Mucosa of rectum (tissue), 2 donors: ENCODE measurements around the gene CYRIA.
A peak's percentile ranks its signal among the peaks of the same experiment; 100 is the strongest.

Source experiments
- H3K27ac ChIP-seq, 2 donors: one replicate each; pipeline ENCODE4 v1.7.0; 2013; ENCODE audit warnings: inconsistent platforms in 2 of 2, low read depth in 2 of 2, low read length in 2 of 2
- H3K27me3 ChIP-seq, 2 donors: one replicate each; pipeline ENCODE4 v1.7.0; 2013; ENCODE audit warnings: low read length in 2 of 2; ENCODE audit not compliant: control insufficient read depth in 2 of 2, insufficient read depth in 2 of 2
- H3K36me3 ChIP-seq, 2 donors: one replicate each; pipeline ENCODE4 v1.7.0; 2013; ENCODE audit warnings: low read length in 2 of 2; ENCODE audit not compliant: control insufficient read depth in 2 of 2, insufficient read depth in 2 of 2
- H3K4me1 ChIP-seq, 2 donors: one replicate each; pipeline ENCODE4 v1.7.0; 2013; ENCODE audit warnings: low read length in 2 of 2, mild to moderate bottlenecking in 1 of 2; ENCODE audit not compliant: control insufficient read depth in 2 of 2, insufficient read depth in 2 of 2
- H3K4me3 ChIP-seq, 2 donors: one replicate each; pipeline ENCODE4 v1.7.0; 2013; ENCODE audit warnings: low read length in 2 of 2
- H3K9ac ChIP-seq, 2 donors: one replicate each; pipeline ENCODE4 v1.7.0; 2013; ENCODE audit warnings: low read length in 2 of 2, low read depth in 1 of 2, mild to moderate bottlenecking in 1 of 2
- H3K9me3 ChIP-seq, 2 donors: one replicate each; pipeline ENCODE4 v1.7.0; 2013; ENCODE audit warnings: low read length in 2 of 2; ENCODE audit not compliant: control insufficient read depth in 2 of 2
- donor health status: healthy.
- donor health status: Normal muscosa, but diverticular disease.

CYRIA gene

DNA sequence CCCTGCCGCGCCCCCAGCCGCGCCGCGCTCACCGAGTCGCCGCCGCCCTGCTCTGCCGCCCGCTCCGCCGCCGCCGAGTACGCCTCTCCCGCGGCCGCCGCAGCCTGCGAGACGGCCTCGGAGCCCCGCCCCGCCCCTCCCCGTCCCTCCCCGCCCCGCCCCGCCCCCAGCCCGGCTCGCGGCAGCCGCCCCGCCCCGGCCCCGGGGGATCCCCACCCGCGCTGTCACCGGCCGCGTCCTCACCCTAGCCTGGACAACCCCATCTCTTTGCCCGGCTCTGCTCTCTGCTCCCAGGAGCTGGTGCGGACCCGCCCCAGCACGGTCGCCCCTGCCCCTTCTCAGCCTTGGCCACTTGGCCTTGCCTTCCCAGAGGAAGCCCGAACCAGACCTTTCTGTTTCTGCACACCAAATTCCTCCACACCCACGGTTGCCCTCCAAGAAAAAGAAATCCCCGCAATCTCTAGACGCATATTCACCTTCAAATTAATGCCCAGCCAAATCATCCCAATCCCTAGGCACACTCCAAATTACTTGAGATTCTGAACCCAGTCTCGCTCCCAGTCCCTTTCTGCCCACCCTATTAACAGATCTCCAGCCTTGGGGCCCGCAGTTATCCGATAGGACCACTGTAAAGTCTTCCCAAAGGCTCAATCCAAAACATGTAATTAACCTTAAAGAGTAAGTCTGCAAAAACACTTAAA lies at the start of gene CYRIA:
Gene CYRIA (minus strand): TSS at position 87 of the 701 bp plus-strand sequence. CDS start 77,715 bp downstream, outside the sequence.
- no peaks in the 10 kb centered on the region for H3K9me3 ChIP-seq
- peak within 1 kb of the TSS; percentile 41 to 68 for H3K9ac ChIP-seq
- no peaks in the 10 kb centered on the region for H3K36me3 ChIP-seq
- H3K27ac ChIP-seq, result peak within 1 kb of the TSS; percentile 46 to 71
- peaks cover 0 to 12% of the 10 kb centered on the region in 2 donors for H3K27me3 ChIP-seq
- H3K4me3 ChIP-seq, result peak within 1 kb of the TSS; percentile 73 to 78
- peaks cover 7 to 10% of the 10 kb centered on the region in 2 donors for H3K4me1 ChIP-seq

DNA sequence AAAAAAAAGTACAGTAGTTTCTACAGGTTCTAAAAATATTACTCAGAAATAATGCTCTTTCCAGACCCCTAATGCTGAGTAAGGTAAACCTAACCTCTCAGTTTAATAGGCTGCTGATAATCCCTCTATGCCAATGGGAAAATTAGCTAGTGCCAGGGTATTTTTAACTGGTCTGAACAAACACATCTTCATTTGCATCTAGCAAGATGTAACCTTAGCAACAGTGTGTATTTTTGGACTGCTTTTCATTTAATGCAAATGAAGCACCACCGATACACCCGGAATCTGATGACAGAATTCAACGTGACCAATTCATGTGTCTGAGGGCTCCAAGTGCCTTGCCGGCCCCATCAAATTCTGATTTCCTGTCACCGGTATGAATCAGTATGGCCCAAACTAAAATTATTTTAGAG lies 47.4 kb upstream of the CYRIA start:
- no peak overlapping the region for H3K4me3 ChIP-seq
- no peaks in the 10 kb centered on the region for H3K9me3 ChIP-seq
- H3K36me3 ChIP-seq, result no peaks in the 10 kb centered on the region
- H3K4me1 ChIP-seq, result no peaks in the 10 kb centered on the region
- no peaks in the 10 kb centered on the region for H3K27me3 ChIP-seq
- no peak overlapping the region for H3K27ac ChIP-seq
- no peak overlapping the region for H3K9ac ChIP-seq

DNA sequence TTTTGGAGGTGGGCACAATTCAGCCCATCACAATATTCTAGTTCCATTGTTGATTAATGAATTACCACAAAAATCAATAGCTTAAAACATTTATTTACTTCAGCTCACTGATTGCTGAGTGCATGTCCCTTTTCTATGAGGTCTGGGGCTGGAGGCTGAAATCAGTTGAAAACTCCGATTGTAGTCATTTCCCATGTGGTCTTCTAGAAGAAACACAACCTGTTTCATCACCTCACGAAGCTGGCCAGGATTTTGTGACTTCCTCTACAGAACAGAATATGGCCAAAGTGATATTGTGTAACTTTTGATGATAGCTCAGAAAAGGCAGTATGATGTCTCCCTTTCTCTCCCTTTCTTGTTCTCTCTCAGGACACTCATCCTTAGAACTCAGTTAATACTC lies 44.1 kb upstream of the CYRIA start:
- Histone ChIP-seq H3K9me3 (no peaks in the 10 kb centered on the region), H3K4me3 (no peak overlapping the region), H3K27me3 (no peaks in the 10 kb centered on the region), H3K9ac (no peak overlapping the region), H3K27ac (no peak overlapping the region), H3K36me3 (no peaks in the 10 kb centered on the region), H3K4me1 (no peaks in the 10 kb centered on the region)

DNA sequence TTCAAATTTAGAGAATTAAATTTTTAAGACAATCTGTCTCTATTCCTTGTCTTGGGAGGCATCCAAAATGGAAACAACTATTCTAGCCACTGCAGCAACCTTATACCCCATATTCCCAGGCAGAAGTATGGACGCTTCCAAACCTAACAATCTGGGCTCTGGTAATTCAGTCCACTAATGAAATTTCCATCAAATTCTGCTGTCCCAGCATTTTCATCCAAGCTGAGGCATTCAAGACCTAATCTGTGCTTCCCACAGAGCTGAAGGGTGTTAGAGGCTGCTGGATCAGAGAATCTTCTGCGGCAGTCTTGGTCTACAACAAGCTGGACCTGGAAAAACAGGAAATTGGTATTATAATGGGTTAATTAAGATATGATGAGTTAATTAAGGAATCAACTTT lies 42.5 kb upstream of the CYRIA start:
- Histone ChIP-seq H3K36me3 (no peaks in the 10 kb centered on the region), H3K9ac (no peak overlapping the region), H3K27me3 (no peaks in the 10 kb centered on the region), H3K4me1 (no peaks in the 10 kb centered on the region), H3K9me3 (no peaks in the 10 kb centered on the region), H3K4me3 (no peak overlapping the region), H3K27ac (no peak overlapping the region)

DNA sequence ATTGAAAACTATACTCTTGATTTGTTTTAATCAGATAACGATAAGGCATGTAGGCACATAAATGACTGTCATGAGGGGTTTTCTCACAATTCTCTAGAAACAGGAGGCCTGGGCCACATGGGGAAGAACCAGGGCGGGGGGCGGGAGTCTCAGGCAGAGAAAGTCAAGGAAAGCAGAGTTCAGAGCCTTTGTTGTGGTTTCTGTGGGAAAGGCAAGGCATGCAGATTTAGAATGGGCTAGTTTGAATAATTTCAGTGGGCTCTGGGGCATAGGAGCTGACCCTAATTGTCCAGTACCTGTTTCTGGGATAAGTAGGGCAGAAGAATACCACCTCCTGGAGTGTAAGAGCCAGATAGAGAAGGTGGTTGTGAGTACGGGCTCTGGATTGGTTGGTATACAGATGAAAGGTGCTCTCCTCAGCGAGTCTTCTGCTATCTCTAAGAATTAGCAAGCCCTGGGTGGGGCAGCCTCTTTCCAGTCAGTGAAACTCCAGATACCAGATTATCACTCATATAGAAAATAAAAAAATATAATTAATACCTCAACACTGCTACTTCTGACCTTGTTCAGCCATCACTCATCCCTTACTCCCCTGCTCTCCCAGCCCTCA lies 41.5 kb upstream of the CYRIA start:
- H3K27ac ChIP-seq, result no peak overlapping the region

DNA sequence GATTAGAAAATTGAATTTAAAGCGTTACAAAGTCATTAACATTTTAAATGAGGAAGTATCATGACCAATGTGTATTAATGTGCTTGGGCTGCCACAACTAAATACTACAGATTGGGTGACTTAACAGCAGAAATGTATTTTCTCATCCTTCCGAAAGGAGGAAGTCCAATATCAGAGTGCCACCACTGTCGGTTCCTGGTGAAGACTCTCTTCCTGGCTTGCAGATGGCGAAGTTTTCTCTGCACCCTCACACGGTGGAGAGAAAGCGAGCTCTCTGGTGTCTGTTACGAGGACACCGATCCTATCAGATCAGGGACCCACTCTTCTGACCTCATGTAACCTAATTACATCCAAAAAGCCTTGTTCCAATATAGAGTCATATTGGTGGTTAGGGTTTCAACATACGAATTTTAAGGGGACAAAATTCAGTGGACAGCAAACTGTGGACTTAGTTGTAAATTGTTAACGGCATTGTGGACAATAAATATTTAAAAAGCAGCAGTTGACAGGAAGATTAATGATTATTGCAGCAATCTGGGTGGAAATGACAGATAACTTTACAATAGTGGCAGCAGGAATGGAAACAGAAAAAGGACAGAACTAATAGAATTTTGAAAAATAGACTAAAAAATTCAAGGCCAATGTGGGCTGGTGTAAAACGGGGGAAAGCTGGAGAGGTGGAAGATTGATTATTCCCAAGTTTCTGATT lies 35.1 kb upstream of the CYRIA start:
- no peaks in the 10 kb centered on the region for H3K9me3 ChIP-seq
- H3K4me3 ChIP-seq, result no peak overlapping the region
- H3K27ac ChIP-seq, result no peak overlapping the region

More for the DNA sequence above, 41.5 kb upstream of the CYRIA start:
- Histone ChIP-seq H3K9ac (no peak overlapping the region), H3K36me3 (no peaks in the 10 kb centered on the region), H3K9me3 (no peaks in the 10 kb centered on the region), H3K27me3 (no peaks in the 10 kb centered on the region), H3K4me3 (no peak overlapping the region), H3K4me1 (no peaks in the 10 kb centered on the region)

DNA sequence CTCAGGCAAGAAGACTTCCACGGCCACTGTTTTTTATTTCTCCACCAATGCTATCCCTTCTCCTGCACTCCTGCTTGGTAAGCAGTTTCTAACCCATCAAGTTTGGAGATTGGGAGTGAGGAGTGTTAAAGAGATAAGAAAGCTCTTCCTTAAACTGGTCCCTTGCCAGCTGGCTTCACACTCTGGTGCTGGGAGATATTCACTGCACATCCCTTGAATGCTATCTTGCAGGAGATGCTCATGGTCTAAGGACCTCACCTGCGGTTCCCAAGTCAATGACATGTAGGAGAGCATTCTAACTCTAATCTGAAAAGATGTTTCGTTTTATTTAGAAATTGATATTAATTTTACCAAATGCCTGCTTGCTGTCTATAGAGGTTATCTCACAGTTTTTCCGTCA lies 28.2 kb upstream of the CYRIA start:
- no peaks in the 10 kb centered on the region for H3K36me3 ChIP-seq
- H3K27ac ChIP-seq, result no peak overlapping the region
- no peak overlapping the region for H3K4me3 ChIP-seq
- H3K9me3 ChIP-seq, result no peaks in the 10 kb centered on the region
- H3K27me3 ChIP-seq, result no peaks in the 10 kb centered on the region
- H3K4me1 ChIP-seq, result no peaks in the 10 kb centered on the region
- H3K9ac ChIP-seq, result no peak overlapping the region

More for the DNA sequence above, 35.1 kb upstream of the CYRIA start:
- Histone ChIP-seq H3K4me1 (no peaks in the 10 kb centered on the region), H3K27me3 (no peaks in the 10 kb centered on the region), H3K36me3 (no peaks in the 10 kb centered on the region), H3K9ac (no peak overlapping the region)

DNA sequence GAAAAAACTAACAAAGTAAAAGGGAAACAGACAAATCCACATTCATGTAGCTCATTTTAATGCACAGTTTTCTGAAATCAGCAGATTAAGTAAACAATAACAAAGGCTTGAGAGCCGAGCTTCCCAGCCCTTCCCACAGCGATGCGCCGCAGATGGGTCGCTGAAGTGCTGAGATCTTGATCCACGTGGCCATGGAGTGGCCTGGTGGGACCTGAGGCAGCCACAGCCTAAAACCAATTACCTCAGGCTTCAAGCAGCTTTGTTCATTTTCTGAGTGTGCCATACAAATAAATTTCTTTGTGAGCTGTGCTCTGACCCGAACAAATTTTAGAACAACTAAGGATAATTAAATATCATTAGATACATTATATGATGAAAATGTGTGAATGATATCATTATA lies 25.6 kb upstream of the CYRIA start:
- H3K9me3 ChIP-seq, result no peaks in the 10 kb centered on the region
- no peak overlapping the region for H3K4me3 ChIP-seq
- H3K4me1 ChIP-seq, result no peaks in the 10 kb centered on the region
- no peak overlapping the region for H3K27ac ChIP-seq
- no peaks in the 10 kb centered on the region for H3K36me3 ChIP-seq
- H3K9ac ChIP-seq, result no peak overlapping the region
- H3K27me3 ChIP-seq, result no peaks in the 10 kb centered on the region

DNA sequence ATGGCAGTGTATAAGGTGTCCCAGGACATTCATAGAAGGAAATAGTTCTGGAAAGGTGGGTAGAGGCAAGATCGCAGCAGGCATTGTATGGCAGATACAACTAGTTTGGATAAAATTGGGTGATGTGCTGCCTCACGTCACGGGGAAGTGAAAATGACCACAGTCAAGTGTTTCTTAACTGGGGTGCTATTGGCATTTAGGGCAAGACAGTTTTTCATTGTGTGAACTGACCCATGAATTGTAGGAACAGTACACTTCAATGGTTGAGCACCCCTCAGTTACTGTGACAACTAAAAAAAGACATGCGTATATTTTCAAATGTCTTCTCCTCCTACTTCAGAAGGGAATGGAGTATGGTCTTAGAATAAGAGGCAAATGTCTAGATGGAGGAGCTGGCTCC lies 22.3 kb upstream of the CYRIA start:
- Histone ChIP-seq H3K27ac (no peak overlapping the region), H3K36me3 (no peaks in the 10 kb centered on the region), H3K27me3 (no peaks in the 10 kb centered on the region), H3K4me1 (no peaks in the 10 kb centered on the region), H3K4me3 (no peak overlapping the region), H3K9ac (no peak overlapping the region), H3K9me3 (no peaks in the 10 kb centered on the region)

DNA sequence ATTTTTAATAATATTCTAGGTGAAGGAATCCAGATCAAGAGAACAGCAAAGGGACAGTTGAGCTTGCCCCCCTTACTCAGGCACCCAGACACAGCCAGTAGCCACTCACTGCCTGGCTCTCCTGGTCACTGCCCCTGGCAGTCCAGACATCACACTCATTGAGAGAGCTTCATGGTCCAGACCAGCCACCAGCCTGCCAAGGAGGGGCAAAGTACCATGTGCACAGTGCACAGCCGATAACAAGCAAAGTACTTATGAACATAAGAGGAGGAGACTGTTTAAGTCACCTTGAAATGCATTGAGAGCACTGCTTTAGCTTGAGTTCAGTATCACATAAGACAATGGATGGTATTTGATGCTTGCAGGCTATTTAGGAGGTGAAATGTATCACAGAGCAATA lies 21.6 kb upstream of the CYRIA start:
- no peaks in the 10 kb centered on the region for H3K9me3 ChIP-seq
- H3K27me3 ChIP-seq, result no peaks in the 10 kb centered on the region
- H3K27ac ChIP-seq, result no peak overlapping the region
- H3K9ac ChIP-seq, result no peak overlapping the region
- no peaks in the 10 kb centered on the region for H3K36me3 ChIP-seq
- no peaks in the 10 kb centered on the region for H3K4me1 ChIP-seq
- H3K4me3 ChIP-seq, result no peak overlapping the region
